HL-60 (cell line): ENCODE measurements around the gene KCNG1.

Source experiments
- POLR2AphosphoS5 ChIP-seq: IDR thresholded peaks from 2 replicates; pipeline ENCODE4 v1.6.1; 2012; ENCODE audit warnings: low read depth
- SPI1 ChIP-seq: IDR thresholded peaks from 2 replicates; pipeline ENCODE4 v1.6.1; 2012; ENCODE audit warnings: low read depth, mild to moderate bottlenecking, borderline replicate concordance
- TF ChIP-seq, protein P1 (sequence below): IDR thresholded peaks from one replicate; pipeline ENCODE4 v1.5.1; 2011; ENCODE audit warnings: low read length, control low read depth, inconsistent platforms; ENCODE audit not compliant: insufficient read depth

DNA sequence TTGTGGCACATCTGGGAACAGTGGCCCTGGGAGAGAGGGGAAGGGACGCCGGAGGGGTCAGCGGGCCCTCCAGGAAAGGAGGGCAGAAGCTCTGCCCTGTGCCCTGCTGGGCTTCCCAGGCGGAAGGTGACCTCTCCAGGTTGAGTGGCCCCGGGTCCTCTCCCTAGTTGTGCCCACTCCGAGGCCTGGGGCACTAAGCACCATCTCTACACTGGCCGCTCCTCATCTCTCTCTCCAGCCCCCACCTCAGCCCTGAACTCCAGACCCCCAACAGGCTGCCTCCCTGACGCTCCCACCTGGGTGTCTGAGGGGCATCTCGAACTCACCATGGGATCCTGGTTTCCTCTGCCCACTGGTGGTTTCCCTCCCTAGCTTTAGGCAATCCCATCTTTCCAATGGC is 18.1 kb downstream of the KCNG1 start:
- TF ChIP-seq, protein P1, sequence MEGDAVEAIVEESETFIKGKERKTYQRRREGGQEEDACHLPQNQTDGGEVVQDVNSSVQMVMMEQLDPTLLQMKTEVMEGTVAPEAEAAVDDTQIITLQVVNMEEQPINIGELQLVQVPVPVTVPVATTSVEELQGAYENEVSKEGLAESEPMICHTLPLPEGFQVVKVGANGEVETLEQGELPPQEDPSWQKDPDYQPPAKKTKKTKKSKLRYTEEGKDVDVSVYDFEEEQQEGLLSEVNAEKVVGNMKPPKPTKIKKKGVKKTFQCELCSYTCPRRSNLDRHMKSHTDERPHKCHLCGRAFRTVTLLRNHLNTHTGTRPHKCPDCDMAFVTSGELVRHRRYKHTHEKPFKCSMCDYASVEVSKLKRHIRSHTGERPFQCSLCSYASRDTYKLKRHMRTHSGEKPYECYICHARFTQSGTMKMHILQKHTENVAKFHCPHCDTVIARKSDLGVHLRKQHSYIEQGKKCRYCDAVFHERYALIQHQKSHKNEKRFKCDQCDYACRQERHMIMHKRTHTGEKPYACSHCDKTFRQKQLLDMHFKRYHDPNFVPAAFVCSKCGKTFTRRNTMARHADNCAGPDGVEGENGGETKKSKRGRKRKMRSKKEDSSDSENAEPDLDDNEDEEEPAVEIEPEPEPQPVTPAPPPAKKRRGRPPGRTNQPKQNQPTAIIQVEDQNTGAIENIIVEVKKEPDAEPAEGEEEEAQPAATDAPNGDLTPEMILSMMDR, result no peak
- no peak for TF ChIP-seq SPI1
- TF ChIP-seq POLR2AphosphoS5, result no peak
